Keratinocyte (primary cell): Measurements from ENCODE around the gene UBC. TPM values are rescaled to one million over a fixed set of nuclear protein-coding genes. Genes with fewer than 3 reads are reported as not detected.
"Not testable (repeated sequence)": the region's sequence is repeated elsewhere in the genome, so short reads cannot be mapped to it uniquely, and the experiment has no call there.

Experiments
- DNase-seq: peaks from one replicate; pipeline ENCODE4 v3.0.0-alpha.2; 2011; ENCODE audit warnings: low read depth, missing footprints, low spot score
- FAIRE-seq: peaks from 2 replicates; lab custom pipeline; 2011; peaks lifted over from hg19 to GRCh38; lab: Jason Lieb, UNC
- H2AFZ ChIP-seq: 2 replicates; pipeline ENCODE4 v1.6.0; 2012; ENCODE audit warnings: low read length, control low read depth, inconsistent platforms; ENCODE audit not compliant: control insufficient read depth
- H3K27ac ChIP-seq: 2 replicates; pipeline ENCODE4 v1.5.1; 2011; ENCODE audit warnings: low read length; ENCODE audit not compliant: control insufficient read depth, insufficient read depth
- H3K27me3 ChIP-seq: 3 replicates; pipeline ENCODE4 v1.6.0; 2011; ENCODE audit warnings: low read length; ENCODE audit not compliant: control insufficient read depth, insufficient read depth; ENCODE audit errors: extremely low read depth
- H3K36me3 ChIP-seq, 2 experiments: 2 replicates in 1 of 2; 3 replicates in 1 of 2; pipeline ENCODE4 v1.5.1; 2011; ENCODE audit warnings: low read length in 2 of 2, mild to moderate bottlenecking in 1 of 2; ENCODE audit not compliant: control insufficient read depth in 2 of 2, insufficient read depth in 2 of 2; ENCODE audit errors: extremely low read depth in 1 of 2
- H3K4me1 ChIP-seq: 3 replicates; pipeline ENCODE4 v1.5.1; 2011; ENCODE audit warnings: low read length; ENCODE audit not compliant: control insufficient read depth, insufficient read depth; ENCODE audit errors: extremely low read depth
- H3K4me2 ChIP-seq: 3 replicates; pipeline ENCODE4 v1.6.0; 2011; ENCODE audit warnings: low read depth, low read length; ENCODE audit not compliant: control insufficient read depth, insufficient read depth; ENCODE audit errors: extremely low read depth
- H3K4me3 ChIP-seq, 3 experiments: fragments of 200-600 bp in 1 of 3; sonication (generic) in 1 of 3; 2 replicates in 2 of 3; 3 replicates in 1 of 3; pipeline ENCODE4 v1.5.1; 2011 to 2016; ENCODE audit warnings: low read length in 3 of 3, mild to moderate bottlenecking in 3 of 3, control low read depth in 2 of 3, inconsistent platforms in 1 of 3, low read depth in 1 of 3, mixed read lengths in 1 of 3, mixed run types in 1 of 3, moderate library complexity in 1 of 3; ENCODE audit not compliant: control insufficient read depth in 2 of 3, insufficient read depth in 2 of 3; ENCODE audit errors: extremely low read depth in 1 of 3
- H3K79me2 ChIP-seq: 2 replicates; pipeline ENCODE4 v1.6.0; 2012; ENCODE audit warnings: low read length; ENCODE audit not compliant: control insufficient read depth, insufficient read depth
- H3K9ac ChIP-seq: 3 replicates; pipeline ENCODE4 v1.6.0; 2011; ENCODE audit warnings: low read length; ENCODE audit not compliant: control insufficient read depth, insufficient read depth; ENCODE audit errors: extremely low read depth
- H3K9me1 ChIP-seq: 3 replicates; pipeline ENCODE4 v1.6.0; 2011; ENCODE audit warnings: low read length; ENCODE audit not compliant: control insufficient read depth, insufficient read depth; ENCODE audit errors: extremely low read depth
- H3K9me3 ChIP-seq: 2 replicates; pipeline ENCODE4 v1.5.1; 2012; ENCODE audit warnings: low read depth, low read length; ENCODE audit not compliant: control insufficient read depth
- H4K20me1 ChIP-seq: 3 replicates; pipeline ENCODE4 v1.6.0; 2011; ENCODE audit warnings: low read length; ENCODE audit not compliant: control insufficient read depth, insufficient read depth; ENCODE audit errors: extremely low read depth
- CTCF ChIP-seq, 3 experiments: IDR thresholded peaks in 1 of 3; conservative IDR thresholded peaks in 1 of 3; optimal IDR thresholded peaks in 1 of 3; 2 replicates in 2 of 3; 3 replicates in 1 of 3; pipeline versions ENCODE3 to v1.5.1; 2011; ENCODE audit warnings: low read length in 3 of 3, mild to moderate bottlenecking in 3 of 3, moderate library complexity in 2 of 3, control low read depth in 1 of 3, inconsistent platforms in 1 of 3; ENCODE audit not compliant: insufficient read depth in 2 of 3; ENCODE audit errors: extremely low read depth in 1 of 3
- EZH2 ChIP-seq: IDR thresholded peaks from one replicate; pipeline ENCODE4 v1.6.1; 2012; ENCODE audit warnings: inconsistent platforms, mild to moderate bottlenecking, low read length, moderate library complexity
- dilution Hi-C: fragments of 300-500 bp; cut with MboI; formaldehyde crosslinking; loops from one replicate; pipeline ENCODE4 v1.7.0; 2020; ENCODE audit warnings: low sequenced_read_pairs; ENCODE audit not compliant: extremely low pct_ligation_motif_present
- polyA plus RNA-seq, 5 experiments: library from polyadenylated mRNA; depleted of rRNA in 3 of 5; stranded (reverse) in 3 of 5; stranded (forward) in 1 of 5; unstranded in 1 of 5; fragments of >200 nt; gene quantifications; 1 replicate in 1 of 5; 2 replicates in 3 of 5; 3 replicates in 1 of 5; pipeline versions ENCODE4 v1.2.1 to v1.2.3, GENCODE V29; 2011 to 2012; ENCODE audit warnings: missing spikeins in 2 of 5, low read depth in 1 of 5, low replicate concordance in 1 of 5

The UBC gene
- polyA plus RNA-seq, 1 donor (not counting 4 experiments of a cell fraction or from before 2014, with no cell fraction given), result 2,363 TPM

- TF ChIP-seq CTCF (optimal IDR thresholded peaks at IDR 0.05 in 1 of 3, IDR thresholded peaks at IDR 0.05 in 1 of 3, conservative IDR thresholded peaks at IDR 0.05 in 1 of 3; ENCODE audit: extremely low read depth in 1 of 3, insufficient read depth in 2 of 3, low read length in 3 of 3) (no peak), EZH2 (no peak)
Measured at GRCh38 chr12:124902916-124903315, 11.5 kb downstream of the UBC start.

GRCh38 chr12:124901003-124901402 is 13.4 kb downstream of the UBC start:
- H3K27ac ChIP-seq, result no peak overlapping the region
- no peak for FAIRE-seq
- H3K9ac ChIP-seq, result no peak overlapping the region

More at GRCh38 chr12:124902916-124903315, 11.5 kb downstream of the UBC start:
- H3K79me2 ChIP-seq, result no peaks in the 10 kb centered on the region
- DNase-seq (no peak), FAIRE-seq (no peak)
- no peaks in the 10 kb centered on the region for H3K36me3 ChIP-seq
- H3K4me2 ChIP-seq, result no peak overlapping the region
- no peaks in the 10 kb centered on the region for H3K27me3 ChIP-seq
- no peaks in the 10 kb centered on the region for H3K9me1 ChIP-seq
- no peak overlapping the region for H2AFZ ChIP-seq
- no peak overlapping the region for H3K4me3 ChIP-seq
- H3K27ac ChIP-seq, result no peak overlapping the region
- dilution Hi-C loops, result no loop called here
- no peaks in the 10 kb centered on the region for H3K9me3 ChIP-seq
- H3K9ac ChIP-seq, result no peak overlapping the region
- no peaks in the 10 kb centered on the region for H4K20me1 ChIP-seq
- H3K4me1 ChIP-seq, result peaks cover 14% of the 10 kb centered on the region

DNA sequence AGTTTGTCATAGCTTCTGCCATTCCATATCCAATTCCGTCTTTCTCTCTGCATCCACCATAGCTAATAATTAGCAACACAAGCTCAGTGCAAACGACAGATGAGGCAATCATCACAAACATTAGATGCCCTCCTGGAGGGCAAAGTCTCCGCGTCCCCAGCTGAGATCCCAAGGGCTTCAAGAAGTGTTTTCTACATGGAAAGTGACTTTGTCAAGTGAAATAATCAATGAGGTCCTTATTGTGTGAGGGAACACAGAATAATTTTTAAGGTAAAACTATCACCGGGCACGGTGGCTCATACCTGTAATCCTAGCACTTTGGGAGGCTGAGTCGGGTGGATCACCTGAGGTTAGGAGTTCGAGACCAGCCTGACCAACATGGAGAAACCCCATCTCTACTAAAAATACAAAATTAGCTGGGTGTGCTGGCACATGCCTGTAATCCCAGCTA is 14.1 kb downstream of the UBC start:
- H3K27ac ChIP-seq, dilution Hi-C loops, H3K4me3 ChIP-seq, H3K36me3 ChIP-seq, FAIRE-seq, H3K4me2 ChIP-seq, H3K9ac ChIP-seq, H3K9me1 ChIP-seq, H4K20me1 ChIP-seq, H3K27me3 ChIP-seq, H3K9me3 ChIP-seq, DNase-seq, H3K79me2 ChIP-seq, H2AFZ ChIP-seq: not testable (repeated sequence)
- H3K4me1 ChIP-seq, result peaks cover 10% of the 10 kb centered on the region

More at GRCh38 chr12:124901003-124901402, 13.4 kb downstream of the UBC start:
- no peaks in the 10 kb centered on the region for H3K9me1 ChIP-seq
- dilution Hi-C loops, result no loop called here
- H4K20me1 ChIP-seq, result no peaks in the 10 kb centered on the region
- H3K9me3 ChIP-seq, result no peaks in the 10 kb centered on the region
- H3K27me3 ChIP-seq, result no peaks in the 10 kb centered on the region
- no peaks in the 10 kb centered on the region for H3K36me3 ChIP-seq
- no peak for DNase-seq
- peaks cover 10% of the 10 kb centered on the region for H3K4me1 ChIP-seq
- H3K4me2 ChIP-seq, result no peak overlapping the region
- H3K4me3 ChIP-seq, result no peak overlapping the region
- no peak overlapping the region for H2AFZ ChIP-seq
- no peaks in the 10 kb centered on the region for H3K79me2 ChIP-seq
- TF ChIP-seq CTCF (optimal IDR thresholded peaks at IDR 0.05 in 1 of 3, IDR thresholded peaks at IDR 0.05 in 1 of 3, conservative IDR thresholded peaks at IDR 0.05 in 1 of 3; ENCODE audit: extremely low read depth in 1 of 3, insufficient read depth in 2 of 3, low read length in 3 of 3) (no peak), EZH2 (no peak)
